Activated CD8-positive, alpha-beta memory T cell treated with anti-CD3 and anti-CD28 coated beads, Interleukin-2, amount 50 U/mL, for 4 hours (primary cell): ENCODE measurements around the gene CTNNA1.
"Not testable (repeated sequence)": the region's sequence is repeated elsewhere in the genome, so short reads cannot be mapped to it uniquely, and the experiment has no call there.

Source experiments
- DNase-seq: peaks from one replicate; pipeline ENCODE4 v3.0.0-alpha.2; 2020

The CTNNA1 gene, protein sequence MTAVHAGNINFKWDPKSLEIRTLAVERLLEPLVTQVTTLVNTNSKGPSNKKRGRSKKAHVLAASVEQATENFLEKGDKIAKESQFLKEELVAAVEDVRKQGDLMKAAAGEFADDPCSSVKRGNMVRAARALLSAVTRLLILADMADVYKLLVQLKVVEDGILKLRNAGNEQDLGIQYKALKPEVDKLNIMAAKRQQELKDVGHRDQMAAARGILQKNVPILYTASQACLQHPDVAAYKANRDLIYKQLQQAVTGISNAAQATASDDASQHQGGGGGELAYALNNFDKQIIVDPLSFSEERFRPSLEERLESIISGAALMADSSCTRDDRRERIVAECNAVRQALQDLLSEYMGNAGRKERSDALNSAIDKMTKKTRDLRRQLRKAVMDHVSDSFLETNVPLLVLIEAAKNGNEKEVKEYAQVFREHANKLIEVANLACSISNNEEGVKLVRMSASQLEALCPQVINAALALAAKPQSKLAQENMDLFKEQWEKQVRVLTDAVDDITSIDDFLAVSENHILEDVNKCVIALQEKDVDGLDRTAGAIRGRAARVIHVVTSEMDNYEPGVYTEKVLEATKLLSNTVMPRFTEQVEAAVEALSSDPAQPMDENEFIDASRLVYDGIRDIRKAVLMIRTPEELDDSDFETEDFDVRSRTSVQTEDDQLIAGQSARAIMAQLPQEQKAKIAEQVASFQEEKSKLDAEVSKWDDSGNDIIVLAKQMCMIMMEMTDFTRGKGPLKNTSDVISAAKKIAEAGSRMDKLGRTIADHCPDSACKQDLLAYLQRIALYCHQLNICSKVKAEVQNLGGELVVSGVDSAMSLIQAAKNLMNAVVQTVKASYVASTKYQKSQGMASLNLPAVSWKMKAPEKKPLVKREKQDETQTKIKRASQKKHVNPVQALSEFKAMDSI

DNA sequence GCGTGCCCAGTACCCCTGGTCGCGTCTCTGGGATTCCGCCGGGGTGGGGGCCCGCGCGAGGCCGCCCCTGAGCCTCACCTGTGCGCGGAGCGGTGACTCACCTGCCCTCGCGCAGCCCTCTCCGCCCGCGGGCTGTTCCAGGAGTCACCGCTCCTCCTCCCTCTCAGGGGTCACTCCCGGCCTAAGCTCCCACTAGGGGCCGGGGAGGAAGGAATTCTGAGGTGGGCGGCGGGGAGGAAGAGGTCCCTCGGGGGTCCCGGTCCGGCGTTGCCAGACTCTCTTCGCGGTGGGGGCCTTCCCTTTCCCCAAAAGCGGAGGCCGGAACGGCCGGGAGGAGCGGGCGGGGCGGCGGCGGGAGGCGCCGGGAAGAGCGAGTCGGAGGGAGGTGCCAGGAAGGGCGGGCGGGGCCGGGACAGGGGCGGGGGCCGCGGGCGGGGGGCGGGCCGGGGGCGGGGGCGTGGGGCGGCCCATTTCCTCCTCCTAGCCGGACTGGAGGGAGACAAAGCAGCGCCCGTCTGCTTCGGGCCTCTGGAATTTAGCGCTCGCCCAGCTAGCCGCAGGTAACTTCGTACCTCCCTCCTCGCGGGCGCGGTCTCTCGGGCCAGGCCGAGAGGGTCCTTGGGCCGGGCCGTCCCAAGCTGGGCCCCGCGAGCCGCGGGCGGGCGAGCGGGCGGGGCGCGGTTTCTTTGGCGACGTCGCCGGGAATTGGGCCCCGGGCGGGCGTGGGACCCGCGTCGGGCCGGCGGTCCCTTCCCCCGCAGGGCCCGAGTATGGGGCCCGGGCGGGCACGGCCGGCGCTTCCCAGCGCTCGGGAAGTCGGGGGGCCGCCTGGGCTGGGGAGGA lies at the start of gene CTNNA1:
TSS of gene CTNNA1 (plus strand) at position 475 of the 843 bp plus-strand sequence. CDS start 28,500 bp downstream, outside the sequence.
- DNase-seq: peak; percentile 65

DNA sequence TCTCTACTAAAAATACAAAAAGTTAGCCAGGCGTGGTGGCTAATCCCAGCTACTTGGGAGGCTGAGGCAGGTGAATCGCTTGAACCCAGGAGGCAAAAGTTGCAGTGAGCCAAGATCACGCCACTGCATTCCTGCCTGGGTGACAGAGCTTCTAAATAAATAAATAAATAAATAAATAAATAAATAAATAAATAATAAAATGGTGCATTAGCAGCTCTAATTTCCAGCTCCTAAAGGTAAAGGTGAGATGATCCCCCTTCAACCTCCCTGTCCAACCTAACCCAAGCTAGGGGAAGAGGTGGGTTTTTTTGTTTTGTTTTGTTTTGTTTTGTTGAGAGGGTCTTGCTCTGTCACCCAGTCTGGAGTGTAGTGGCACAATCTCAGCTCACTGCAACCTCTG lies 49.4 kb upstream of the CTNNA1 start:
- DNase-seq: not testable (repeated sequence)

DNA sequence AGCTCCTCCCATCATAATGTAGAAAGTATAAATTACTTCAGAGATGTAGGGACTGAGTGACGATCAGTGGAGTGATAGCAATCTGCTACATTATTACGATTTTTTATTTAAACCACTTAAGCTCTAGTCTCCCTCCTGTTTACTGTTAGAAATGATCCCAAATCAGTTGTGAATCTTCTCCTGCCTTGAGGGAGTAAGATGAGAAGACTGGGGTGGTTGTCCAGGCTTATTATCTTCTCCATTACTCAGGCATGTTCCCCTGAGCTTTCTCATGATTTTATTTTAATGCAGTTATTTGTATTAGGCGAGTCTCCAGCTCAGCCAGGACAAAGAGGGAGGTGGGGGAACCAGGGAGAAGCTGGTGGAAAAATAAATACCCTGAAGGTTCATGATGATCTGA lies 48.2 kb upstream of the CTNNA1 start:
- DNase-seq: no peak

DNA sequence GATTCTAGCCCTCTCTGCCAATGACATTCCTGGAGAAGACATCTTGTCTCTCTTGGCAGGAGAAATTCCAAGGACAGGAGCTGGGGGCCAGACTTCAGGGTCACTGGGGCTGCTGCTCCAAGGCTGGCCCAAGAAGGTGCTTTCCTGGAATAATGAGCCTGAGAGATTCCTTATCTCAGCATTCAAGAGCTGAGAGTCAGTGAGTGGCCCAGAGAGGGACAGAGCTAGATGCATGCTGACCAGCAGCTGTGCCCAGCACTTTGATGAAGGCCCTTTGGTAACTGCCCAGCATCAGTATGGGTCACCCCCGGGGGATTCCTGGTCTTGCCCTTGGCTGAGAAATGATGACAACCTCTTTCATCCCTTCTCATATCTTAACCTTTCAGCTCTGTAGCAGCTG lies 47.7 kb upstream of the CTNNA1 start:
- no peak for DNase-seq

DNA sequence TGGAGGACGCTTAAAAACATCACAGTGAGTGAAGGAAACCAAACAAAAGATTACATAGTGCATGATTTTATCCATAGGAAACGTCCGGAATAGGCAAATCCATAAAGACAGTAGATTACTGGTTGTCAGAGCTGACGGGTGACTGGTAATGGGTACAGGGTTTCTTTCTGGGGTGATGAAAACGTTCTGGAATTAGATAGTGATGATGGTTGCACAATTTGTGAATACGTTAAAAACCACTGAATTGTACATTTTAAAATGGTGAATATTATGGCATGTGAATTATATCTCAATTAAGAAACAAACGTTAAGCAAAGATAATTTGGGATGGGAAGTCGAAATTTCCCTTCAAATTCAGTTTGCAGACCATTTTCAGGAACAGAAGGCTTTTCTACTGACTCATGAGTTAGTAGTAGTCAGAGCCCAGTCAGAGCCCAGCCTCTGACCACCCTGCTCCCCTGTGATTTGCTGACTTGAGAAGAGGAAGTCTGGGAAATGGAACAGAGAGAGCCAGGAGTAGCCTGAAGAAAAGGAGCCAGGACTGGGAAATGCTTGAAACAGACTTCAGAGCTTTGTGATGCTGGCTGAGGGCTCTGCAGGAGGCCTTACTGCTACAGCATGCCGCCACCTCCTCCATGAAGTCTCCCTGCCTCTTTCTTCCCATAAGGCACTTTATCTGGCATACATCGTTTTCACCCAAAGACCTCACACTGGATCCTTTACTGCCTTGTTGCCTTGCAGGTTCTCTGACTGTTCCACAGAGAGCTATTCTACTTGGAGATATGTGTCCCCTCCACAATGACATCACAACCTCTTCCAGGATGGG lies 46.4 kb upstream of the CTNNA1 start:
- DNase-seq: no peak

DNA sequence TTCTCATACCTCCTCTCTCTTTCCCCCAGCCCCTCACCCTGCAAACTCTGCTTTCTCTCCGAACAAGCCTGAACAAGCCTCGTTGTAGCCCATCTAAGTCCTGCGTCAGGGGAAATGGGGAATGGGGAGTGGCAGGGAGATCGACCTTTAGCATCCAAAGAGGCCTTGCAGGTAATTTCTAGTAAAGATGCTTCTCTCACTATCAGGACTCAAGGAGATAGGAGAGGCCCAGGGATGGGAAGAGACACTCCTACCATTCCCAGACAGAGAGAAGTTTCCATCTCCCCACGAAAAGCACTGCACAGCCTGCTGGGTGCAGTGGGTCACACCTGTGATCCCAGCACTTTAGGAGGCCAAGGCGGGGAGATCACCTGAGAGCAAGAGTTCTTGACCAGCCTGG lies 44.4 kb upstream of the CTNNA1 start:
- no peak for DNase-seq

DNA sequence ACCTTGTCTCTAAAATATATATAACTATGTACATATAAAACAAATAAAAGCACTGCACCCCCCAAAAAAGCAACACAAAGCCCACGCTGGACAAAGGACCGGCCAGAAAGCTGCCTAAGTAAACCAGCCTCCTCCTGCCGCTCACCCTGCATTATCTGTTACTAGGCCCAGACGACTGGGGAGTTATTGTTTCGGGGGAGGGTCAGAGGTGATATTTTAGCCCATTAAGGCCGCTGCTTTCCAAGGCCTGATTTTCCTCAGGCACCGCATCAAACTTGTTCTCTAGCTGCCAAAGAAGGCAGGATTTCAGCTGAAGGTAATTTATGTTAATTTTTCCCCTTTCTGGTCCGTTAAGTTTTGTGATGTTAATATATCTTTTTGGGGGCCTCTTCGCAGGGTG lies 44.0 kb upstream of the CTNNA1 start:
- DNase-seq: no peak

DNA sequence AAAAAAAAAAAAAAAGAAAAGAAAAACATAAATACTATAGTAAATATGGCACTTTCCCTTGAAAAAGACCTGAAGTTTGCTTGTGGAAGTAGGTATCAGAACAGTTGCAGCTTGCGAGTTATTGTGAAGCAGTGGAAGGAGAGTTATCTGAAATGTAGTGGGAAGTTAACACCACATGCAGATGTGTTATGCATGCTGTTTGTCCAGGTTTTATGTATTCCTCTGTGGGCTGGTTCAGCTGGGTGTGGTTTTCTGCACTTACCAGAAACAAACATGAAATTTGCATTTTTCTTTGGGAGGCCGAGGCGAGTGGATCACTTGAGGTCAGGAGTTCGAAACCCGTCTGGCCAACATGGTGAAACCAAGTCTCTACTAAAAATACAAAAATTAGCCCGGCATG lies 42.1 kb upstream of the CTNNA1 start:
- no peak for DNase-seq

DNA sequence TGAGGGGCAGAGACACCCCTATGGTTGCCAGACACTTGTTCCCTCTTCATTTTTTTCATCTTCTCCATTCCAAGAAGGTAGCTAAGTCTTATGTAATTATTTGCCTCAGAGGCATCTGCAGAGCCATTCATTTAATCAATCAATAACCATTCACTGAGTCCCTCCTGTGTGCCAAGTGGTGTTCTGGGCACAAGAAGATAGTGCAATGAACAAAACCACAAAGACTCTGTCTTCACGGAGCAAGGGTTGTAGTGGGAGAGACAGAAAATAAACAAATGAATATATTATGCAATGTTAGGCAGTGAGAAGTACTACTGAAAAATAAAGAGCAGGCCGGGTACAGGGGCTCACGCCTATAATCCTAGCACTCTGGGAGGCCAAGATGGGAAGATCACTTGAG lies 41.4 kb upstream of the CTNNA1 start:
- no peak for DNase-seq

DNA sequence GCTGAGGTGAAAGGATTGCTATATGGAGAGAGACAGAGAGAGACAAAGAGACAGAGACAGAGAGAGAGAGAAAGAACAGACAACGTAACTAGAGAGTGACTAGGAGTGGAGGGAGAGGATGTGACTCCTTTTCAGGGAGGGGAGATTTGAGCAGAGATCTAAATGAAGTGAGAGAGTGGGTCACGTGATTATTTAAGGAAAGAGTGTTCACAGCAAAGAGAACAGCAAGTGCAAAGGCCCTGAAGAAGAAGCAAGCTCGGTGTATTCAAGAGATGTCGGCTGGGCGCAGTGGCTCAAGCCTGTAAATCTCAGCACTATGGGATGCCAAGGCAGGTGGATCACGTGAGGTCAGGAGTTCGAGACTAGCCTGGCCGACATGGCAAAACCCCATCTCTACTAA lies 40.9 kb upstream of the CTNNA1 start:
- DNase-seq: no peak

DNA sequence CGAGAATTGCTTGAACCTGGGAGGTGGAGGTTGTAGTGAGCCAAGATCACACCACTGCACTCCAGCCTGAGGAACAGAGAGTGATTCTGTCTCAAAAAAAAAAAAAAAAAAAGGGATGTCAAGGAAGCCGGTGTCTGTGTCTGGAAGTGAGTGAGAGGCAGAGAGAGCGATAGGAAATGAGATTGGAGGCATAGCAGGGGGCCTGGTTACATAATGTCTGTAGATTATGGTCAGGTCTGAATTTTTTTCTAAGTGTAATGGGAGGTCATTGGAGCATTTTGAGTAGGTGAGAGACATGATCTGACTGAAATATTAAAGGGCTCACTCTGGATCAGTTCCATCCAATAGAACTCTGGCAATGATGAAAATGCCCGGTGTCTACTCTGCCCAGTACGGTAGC lies 40.4 kb upstream of the CTNNA1 start:
- no peak for DNase-seq

DNA sequence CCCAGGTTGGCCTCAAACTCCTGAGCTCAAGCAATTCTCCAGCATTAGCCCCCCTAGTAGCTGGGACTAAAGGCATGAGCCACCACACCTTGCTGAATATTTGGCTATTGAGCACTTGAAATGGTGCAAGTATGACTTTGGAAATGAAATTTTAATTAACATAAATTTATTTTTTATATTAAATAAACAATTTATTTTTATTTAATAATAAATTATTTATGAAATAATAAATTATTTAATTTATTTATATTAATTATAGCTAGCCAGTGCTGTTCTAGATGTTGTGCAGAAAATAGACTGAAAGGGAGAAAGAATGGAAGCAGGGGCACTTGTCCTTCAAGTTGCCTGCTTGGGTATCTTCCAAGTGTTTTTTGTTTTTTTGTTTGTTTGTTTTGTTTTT lies 40.0 kb upstream of the CTNNA1 start:
- DNase-seq: no peak

DNA sequence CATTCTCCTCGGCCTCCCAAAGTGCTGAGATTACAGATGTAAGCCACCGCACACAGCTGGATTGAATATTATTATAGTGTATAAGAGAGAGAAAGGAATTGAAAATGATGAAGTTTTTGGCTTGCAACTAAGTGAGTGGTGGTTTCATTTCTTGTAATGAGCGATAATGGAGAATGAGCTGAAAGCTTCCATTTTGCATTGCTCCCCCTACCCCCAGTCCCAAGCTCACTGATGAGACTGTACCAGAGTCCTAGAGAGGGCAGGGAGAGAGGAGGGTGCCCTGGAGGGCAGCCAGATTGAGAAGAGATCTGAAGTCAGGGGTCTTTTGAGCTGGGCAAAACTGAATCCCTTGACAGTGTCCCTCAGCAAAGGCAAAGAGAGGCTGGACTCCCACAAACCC lies 38.5 kb upstream of the CTNNA1 start:
- no peak for DNase-seq

DNA sequence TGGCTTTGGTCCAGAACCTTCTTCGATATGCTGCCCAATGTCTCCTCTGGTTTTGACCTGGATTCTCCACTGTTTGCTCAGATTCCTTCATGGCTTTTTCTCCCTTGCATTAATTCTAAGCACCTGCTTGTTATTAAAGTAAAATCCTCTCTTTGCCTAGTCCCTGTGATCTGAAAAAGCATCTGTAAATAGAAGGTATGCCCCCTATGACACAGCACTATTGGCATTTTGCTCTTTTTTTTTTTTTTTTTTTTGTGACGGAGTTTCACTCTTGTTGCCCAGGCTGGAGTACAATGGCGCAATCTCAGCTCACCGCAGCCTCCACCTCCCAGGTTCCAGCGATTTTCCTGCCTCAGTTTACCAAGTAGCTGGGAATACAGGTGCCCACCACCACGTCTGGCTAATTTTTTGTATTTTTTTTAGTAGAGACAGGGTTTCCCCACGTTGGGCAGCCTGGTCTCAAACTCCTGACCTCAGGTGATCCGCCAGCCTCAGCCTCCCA lies 37.2 kb upstream of the CTNNA1 start:
- DNase-seq: not testable (repeated sequence)

DNA sequence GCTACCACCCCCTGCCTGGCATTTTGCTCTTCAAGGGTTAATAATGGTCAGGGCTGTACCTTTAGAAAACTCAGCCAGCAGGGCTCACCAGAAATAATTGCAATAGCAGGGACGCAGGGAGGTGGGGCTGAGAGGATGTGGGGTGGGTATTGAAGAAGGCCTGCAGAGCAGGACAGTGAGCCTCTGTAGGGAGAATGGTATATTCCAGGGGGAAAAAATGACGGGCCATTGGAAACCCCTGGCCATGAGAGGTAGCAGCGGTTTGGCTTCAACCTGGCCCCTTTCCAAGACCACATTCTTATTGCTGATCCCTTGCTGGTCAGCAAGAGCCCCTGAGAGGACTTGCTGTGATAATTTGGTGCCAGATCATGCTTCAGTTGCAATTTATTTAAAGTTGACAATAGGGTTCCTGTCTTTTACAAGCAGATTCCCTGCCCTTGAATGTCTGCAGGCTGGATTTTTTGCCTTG lies 36.7 kb upstream of the CTNNA1 start:
- DNase-seq: no peak

DNA sequence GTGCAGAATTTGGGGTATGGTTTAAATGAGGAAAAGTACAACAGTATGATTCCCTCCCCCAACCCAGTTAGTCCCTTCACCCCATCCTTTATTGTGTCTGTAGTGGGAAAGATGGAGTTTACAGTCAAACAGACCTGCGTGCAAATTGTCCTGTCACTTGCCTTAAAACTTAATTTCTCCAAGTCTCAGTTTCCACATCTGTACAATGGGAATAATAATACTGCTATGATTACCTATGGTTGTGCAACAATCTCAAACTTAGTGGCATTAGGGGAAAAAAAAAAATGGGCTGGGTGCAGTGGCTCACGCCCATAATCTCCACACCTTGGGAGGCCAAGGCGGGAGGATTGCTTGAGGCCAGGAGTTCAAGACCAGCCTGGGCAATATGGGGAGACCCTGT lies 35.8 kb upstream of the CTNNA1 start:
- DNase-seq: no peak

DNA sequence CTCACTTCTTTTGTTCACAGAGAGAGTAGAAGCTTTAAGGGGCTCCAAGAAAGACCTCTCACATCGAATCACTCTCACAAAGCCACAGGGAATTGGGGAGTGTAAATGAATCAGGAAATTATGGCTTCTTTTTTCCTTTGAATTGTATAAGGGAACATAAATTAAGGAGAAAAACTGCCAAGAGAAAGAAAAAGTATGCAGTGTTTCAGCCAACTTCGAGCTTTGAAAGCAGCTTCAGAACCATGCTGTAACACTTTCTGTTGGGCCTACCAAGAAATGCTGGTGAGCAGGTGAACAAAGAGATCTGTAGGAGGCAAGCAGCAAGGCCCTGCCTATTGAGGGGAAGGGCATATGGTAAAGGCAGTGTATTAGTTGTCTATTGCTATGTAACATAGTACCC lies 33.4 kb upstream of the CTNNA1 start:
- DNase-seq: no peak

DNA sequence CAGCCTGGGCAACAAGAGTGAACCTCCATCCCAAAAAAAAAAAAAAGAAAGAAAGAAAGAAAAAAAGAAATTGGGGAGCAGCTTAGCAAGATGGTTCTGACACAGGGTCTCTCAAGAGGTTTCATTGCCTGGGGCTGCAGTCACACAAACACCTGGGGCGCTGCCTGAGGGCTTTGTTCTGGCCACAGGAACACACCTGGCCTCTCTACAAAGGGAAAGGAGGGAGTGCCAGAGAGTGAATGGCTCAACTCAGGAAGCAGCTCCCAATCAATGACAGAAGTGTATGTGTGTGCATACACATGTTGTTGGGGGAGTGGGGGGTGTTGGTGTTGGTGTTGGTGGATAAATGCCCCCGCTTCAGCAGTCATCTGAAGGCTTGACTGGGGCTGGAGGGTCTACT lies 32.4 kb upstream of the CTNNA1 start:
- DNase-seq: no peak

DNA sequence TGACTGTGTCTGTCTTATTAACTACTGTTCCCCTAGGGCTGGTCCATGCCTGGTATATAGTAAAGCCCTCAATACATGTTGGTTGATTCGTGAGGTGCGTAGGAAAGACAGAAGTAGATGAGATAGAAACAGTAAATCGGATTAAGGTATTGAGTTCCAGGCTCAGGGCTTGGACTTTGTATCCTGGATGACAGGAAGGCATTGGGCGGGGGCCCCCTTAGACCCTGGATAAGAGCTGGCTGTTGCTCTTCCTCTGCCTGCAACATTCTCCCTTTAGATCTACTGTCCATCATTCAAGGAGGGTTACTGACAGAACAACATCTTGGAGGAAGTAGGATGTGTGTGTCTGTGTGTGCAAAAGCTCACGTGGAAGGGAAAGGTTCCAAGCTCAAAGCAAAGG lies 31.2 kb upstream of the CTNNA1 start:
- no peak for DNase-seq

DNA sequence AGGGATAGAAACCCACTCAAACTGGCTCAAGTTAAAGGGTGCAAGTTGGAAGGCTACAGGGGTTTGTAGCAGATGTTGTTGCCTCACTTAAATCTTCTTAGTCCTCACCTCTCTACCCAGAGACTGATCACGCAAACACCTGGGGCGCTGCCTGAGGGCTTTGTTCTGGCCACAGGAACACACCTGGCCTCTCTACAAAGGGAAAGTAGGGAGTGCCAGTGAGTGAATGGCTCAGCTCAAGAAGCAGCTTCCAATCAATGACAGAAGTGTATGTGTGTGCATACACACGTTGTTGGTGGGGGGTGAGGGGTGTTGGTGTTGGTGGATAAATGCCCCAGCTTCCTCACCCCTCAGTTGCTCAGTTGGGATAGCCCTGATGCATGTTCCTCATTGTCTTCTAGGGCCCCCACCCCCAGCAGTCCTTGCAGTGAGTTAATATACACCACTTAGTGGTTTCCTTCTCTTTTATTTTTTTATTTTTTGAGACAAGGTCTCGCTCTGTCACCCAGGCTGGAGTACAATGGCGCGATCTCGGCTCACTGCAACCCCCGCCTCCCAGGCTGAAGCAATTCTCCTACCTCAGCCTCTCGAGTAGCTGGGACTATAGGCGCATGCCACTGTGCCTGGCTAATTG lies 30.6 kb upstream of the CTNNA1 start:
- DNase-seq: no peak

DNA sequence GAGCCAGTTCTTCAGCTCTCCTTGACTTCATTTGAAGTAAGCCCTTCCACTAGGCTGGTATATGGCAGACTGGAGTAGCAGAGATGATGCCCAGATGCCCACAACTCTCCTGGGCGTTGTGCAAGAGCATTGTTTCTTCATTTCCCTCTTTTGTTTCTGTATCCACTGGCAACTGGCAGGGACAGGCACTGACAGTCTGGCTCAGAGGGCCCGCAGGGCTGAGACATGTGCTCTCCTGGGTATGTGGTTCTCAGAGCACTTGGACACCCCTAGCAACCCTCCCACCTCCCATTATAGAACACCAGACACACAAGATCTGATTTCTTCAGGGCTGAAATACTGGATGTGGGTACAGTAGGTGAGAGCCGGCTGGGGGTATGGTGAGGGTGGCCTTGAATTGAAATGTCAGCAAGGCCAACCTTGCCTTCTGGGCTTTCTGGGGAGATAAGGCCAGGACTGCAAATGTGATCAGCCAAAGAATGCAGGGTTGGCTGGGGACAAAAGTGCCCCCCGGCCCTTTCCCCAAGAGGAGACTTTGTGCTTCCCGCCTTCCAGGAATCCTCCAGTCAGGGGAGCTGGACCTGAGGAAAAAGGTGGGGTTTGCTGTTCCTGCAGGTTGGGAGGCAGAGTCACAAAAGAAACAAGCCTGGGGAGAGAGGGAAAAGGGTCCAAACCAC lies 28.6 kb upstream of the CTNNA1 start:
- DNase-seq: no peak
